ENCODE data around the gene CEP95. TPM values are rescaled to one million over a fixed set of nuclear protein-coding genes. Genes with fewer than 3 reads are reported as not detected.
"Not testable (repeated sequence)": the region's sequence is repeated elsewhere in the genome, so short reads cannot be mapped to it uniquely, and the experiment has no call there.

The CEP95 gene
- total and polyA plus RNA-seq, 9 donors, result 35.5 to 62.7 (median 42.0) TPM

GRCh38 chr17:64494121-64494520, 12.7 kb upstream of the CEP95 start:
- no peak for DNase-seq
- Histone ChIP-seq H3K9me3 (replicated peaks; ENCODE audit: control insufficient read depth, low read depth, low read length) (no peaks in the 10 kb centered on the region), H3K4me1 (ENCODE audit: control insufficient read depth, insufficient read depth, low read length) (peaks cover 9% of the 10 kb centered on the region), H3K27ac (ENCODE audit: low read length) (no peak overlapping the region), H3K4me3 (ENCODE audit: low read length) (no peak overlapping the region), H3K36me3 (ENCODE audit: control insufficient read depth, insufficient read depth, low read length) (peaks cover 33% of the 10 kb centered on the region), H3K27me3 (ENCODE audit: control insufficient read depth, insufficient read depth, low read length) (no peaks in the 10 kb centered on the region)
- WGBS (ENCODE audit: insufficient coverage), result no CpG with 5 or more reads among the region's 2 CpGs

GRCh38 chr17:64495300-64495699, 11.5 kb upstream of the CEP95 start:
- H3K36me3 ChIP-seq (ENCODE audit: control insufficient read depth, insufficient read depth, low read length), result peaks cover 38% of the 10 kb centered on the region
- not testable (repeated sequence) for H3K27ac ChIP-seq (ENCODE audit: low read length); H3K27me3 ChIP-seq (ENCODE audit: control insufficient read depth, insufficient read depth, low read length); H3K4me3 ChIP-seq (ENCODE audit: low read length); H3K4me1 ChIP-seq (ENCODE audit: control insufficient read depth, insufficient read depth, low read length); DNase-seq; H3K9me3 ChIP-seq (replicated peaks; ENCODE audit: control insufficient read depth, low read depth, low read length)
- WGBS (ENCODE audit: insufficient coverage), result 100% methylated on average over 1 of the region's 5 CpGs

GRCh38 chr17:64496348-64496785, 10.4 kb upstream of the CEP95 start:
- peaks cover 9% of the 10 kb centered on the region for H3K4me1 ChIP-seq (ENCODE audit: control insufficient read depth, insufficient read depth, low read length)

GRCh38 chr17:64496786-64497564, 9.8 kb upstream of the CEP95 start, which contains the start of gene POLG2:
Gene POLG2, minus strand, starts transcription at chr17:64497054. Its CDS starts 86 bp downstream, at chr17:64496968.
- no peaks in the 10 kb centered on the region for H3K27me3 ChIP-seq (ENCODE audit: control insufficient read depth, insufficient read depth, low read length)
- peak; percentile 97 for DNase-seq
- peak within 1 kb of the TSS; percentile 75 for H3K4me3 ChIP-seq (ENCODE audit: low read length)
- peaks cover 9% of the 10 kb centered on the region for H3K4me1 ChIP-seq (ENCODE audit: control insufficient read depth, insufficient read depth, low read length)
- H3K36me3 ChIP-seq (ENCODE audit: control insufficient read depth, insufficient read depth, low read length), result peaks cover 42% of the 10 kb centered on the region
- H3K27ac ChIP-seq (ENCODE audit: low read length), result peak within 1 kb of the TSS; percentile 96
- no peaks in the 10 kb centered on the region for H3K9me3 ChIP-seq (replicated peaks; ENCODE audit: control insufficient read depth, low read depth, low read length)
- under 1% methylated on average over 39 of the region's 50 CpGs for WGBS (ENCODE audit: insufficient coverage)

More at GRCh38 chr17:64496348-64496785, 10.4 kb upstream of the CEP95 start:
- H3K4me3 ChIP-seq (ENCODE audit: low read length), result peak overlapping the region; percentile 75
- 1% methylated on average over 16 of the region's 20 CpGs for WGBS (ENCODE audit: insufficient coverage)
- no peaks in the 10 kb centered on the region for H3K9me3 ChIP-seq (replicated peaks; ENCODE audit: control insufficient read depth, low read depth, low read length)
- no peaks in the 10 kb centered on the region for H3K27me3 ChIP-seq (ENCODE audit: control insufficient read depth, insufficient read depth, low read length)
- DNase-seq, result no peak
- peak overlapping the region; percentile 96 for H3K27ac ChIP-seq (ENCODE audit: low read length)
- H3K36me3 ChIP-seq (ENCODE audit: control insufficient read depth, insufficient read depth, low read length), result peaks cover 39% of the 10 kb centered on the region

GRCh38 chr17:64497565-64498035, 9.2 kb upstream of the CEP95 start:
- H3K27me3 ChIP-seq (ENCODE audit: control insufficient read depth, insufficient read depth, low read length), result no peaks in the 10 kb centered on the region
- WGBS (ENCODE audit: insufficient coverage), result no CpG with 5 or more reads among the region's 4 CpGs
- H3K27ac ChIP-seq (ENCODE audit: low read length), result peak overlapping the region; percentile 96
- H3K9me3 ChIP-seq (replicated peaks; ENCODE audit: control insufficient read depth, low read depth, low read length), result no peaks in the 10 kb centered on the region
- DNase-seq, result no peak
- H3K36me3 ChIP-seq (ENCODE audit: control insufficient read depth, insufficient read depth, low read length), result peaks cover 48% of the 10 kb centered on the region
- H3K4me1 ChIP-seq (ENCODE audit: control insufficient read depth, insufficient read depth, low read length), result peaks cover 9% of the 10 kb centered on the region
- H3K4me3 ChIP-seq (ENCODE audit: low read length), result peak overlapping the region; percentile 75

GRCh38 chr17:64498308-64499203, 8.2 kb upstream of the CEP95 start:
- Histone ChIP-seq H3K9me3 (replicated peaks; ENCODE audit: control insufficient read depth, low read depth, low read length) (no peaks in the 10 kb centered on the region), H3K36me3 (ENCODE audit: control insufficient read depth, insufficient read depth, low read length) (peaks cover 51% of the 10 kb centered on the region), H3K27ac (ENCODE audit: low read length) (no peak overlapping the region), H3K27me3 (ENCODE audit: control insufficient read depth, insufficient read depth, low read length) (no peaks in the 10 kb centered on the region), H3K4me1 (ENCODE audit: control insufficient read depth, insufficient read depth, low read length) (peaks cover 12% of the 10 kb centered on the region), H3K4me3 (ENCODE audit: low read length) (no peak overlapping the region)
- WGBS (ENCODE audit: insufficient coverage), result 78% methylated on average over 1 of the region's 7 CpGs
- DNase-seq, result no peak

- Histone ChIP-seq H3K9me3 (replicated peaks; ENCODE audit: control insufficient read depth, low read depth, low read length) (no peaks in the 10 kb centered on the region), H3K27me3 (ENCODE audit: control insufficient read depth, insufficient read depth, low read length) (no peaks in the 10 kb centered on the region), H3K4me3 (ENCODE audit: low read length) (no peak overlapping the region), H3K4me1 (ENCODE audit: control insufficient read depth, insufficient read depth, low read length) (peaks cover 20% of the 10 kb centered on the region), H3K27ac (ENCODE audit: low read length) (no peak overlapping the region), H3K36me3 (ENCODE audit: control insufficient read depth, insufficient read depth, low read length) (peaks cover 60% of the 10 kb centered on the region)
- WGBS (ENCODE audit: insufficient coverage), result 79% methylated on average over 3 of the region's 6 CpGs
- DNase-seq, result no peak
Observed at GRCh38 chr17:64499805-64500486, 6.8 kb upstream of the CEP95 start.

- H3K4me3 ChIP-seq (ENCODE audit: low read length), result no peak overlapping the region
- peaks cover under 1% of the 10 kb centered on the region for H3K27me3 ChIP-seq (ENCODE audit: control insufficient read depth, insufficient read depth, low read length)
- WGBS (ENCODE audit: insufficient coverage), result 87% methylated on average over 3 of the region's 8 CpGs
- peaks cover 20% of the 10 kb centered on the region for H3K4me1 ChIP-seq (ENCODE audit: control insufficient read depth, insufficient read depth, low read length)
- DNase-seq, result no peak
- no peaks in the 10 kb centered on the region for H3K9me3 ChIP-seq (replicated peaks; ENCODE audit: control insufficient read depth, low read depth, low read length)
- peaks cover 60% of the 10 kb centered on the region for H3K36me3 ChIP-seq (ENCODE audit: control insufficient read depth, insufficient read depth, low read length)
- H3K27ac ChIP-seq (ENCODE audit: low read length), result no peak overlapping the region
Observed at GRCh38 chr17:64500487-64500859, 6.3 kb upstream of the CEP95 start.

GRCh38 chr17:64500862-64501765, 5.7 kb upstream of the CEP95 start:
- no peak for DNase-seq
- peaks cover 15% of the 10 kb centered on the region for H3K4me1 ChIP-seq (ENCODE audit: control insufficient read depth, insufficient read depth, low read length)
- H3K36me3 ChIP-seq (ENCODE audit: control insufficient read depth, insufficient read depth, low read length), result peaks cover 60% of the 10 kb centered on the region
- no peak overlapping the region for H3K27ac ChIP-seq (ENCODE audit: low read length)
- H3K4me3 ChIP-seq (ENCODE audit: low read length), result no peak overlapping the region
- 93% methylated on average over 5 of the region's 11 CpGs for WGBS (ENCODE audit: insufficient coverage)
- H3K27me3 ChIP-seq (ENCODE audit: control insufficient read depth, insufficient read depth, low read length), result peaks cover 3% of the 10 kb centered on the region
- no peaks in the 10 kb centered on the region for H3K9me3 ChIP-seq (replicated peaks; ENCODE audit: control insufficient read depth, low read depth, low read length)
